ENCODE data around the gene TBCD.

TBCD gene

DNA sequence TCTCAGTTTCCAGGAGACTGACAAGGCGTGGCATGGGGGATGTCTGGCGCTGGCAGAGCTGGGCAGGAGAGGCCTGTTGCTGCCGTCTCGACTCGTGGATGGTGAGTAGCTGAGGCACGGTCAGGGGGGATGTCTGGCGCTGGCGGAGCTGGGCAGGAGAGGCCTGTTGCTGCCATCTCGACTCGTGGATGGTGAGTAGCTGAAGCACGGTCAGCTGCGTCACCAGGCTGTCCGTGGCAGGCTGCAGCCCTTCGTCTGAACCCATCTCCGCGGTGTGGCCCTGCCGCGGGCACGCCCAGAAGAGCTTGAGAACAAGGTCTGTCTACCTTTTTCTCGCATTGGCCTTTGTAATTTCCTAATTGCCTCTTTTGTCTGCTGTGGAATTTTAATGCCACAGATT is 63.0 kb downstream of the TBCD start:
- no peaks in the 10 kb centered on the region for H3K9me3 ChIP-seq (ENCODE audit: insufficient read depth, low read length)
- H3K4me3 ChIP-seq (ENCODE audit: low read length) = no peak overlapping the region
- H4K20me1 ChIP-seq (ENCODE audit: insufficient read depth, low read length) = peaks cover 5% of the 10 kb centered on the region; the same call in 1 of the 2 replicates
- no peak overlapping the region for H2AFZ ChIP-seq (ENCODE audit: low read depth, low read length)
- peaks cover 11% of the 10 kb centered on the region for H3K4me1 ChIP-seq (ENCODE audit: low read length)
- H3K4me2 ChIP-seq (ENCODE audit: low read length) = no peak overlapping the region
- H3K9ac ChIP-seq (ENCODE audit: low read length) = no peak overlapping the region
- H3K79me2 ChIP-seq (ENCODE audit: low read length) = no peaks in the 10 kb centered on the region
- TF ChIP-seq, protein P1, sequence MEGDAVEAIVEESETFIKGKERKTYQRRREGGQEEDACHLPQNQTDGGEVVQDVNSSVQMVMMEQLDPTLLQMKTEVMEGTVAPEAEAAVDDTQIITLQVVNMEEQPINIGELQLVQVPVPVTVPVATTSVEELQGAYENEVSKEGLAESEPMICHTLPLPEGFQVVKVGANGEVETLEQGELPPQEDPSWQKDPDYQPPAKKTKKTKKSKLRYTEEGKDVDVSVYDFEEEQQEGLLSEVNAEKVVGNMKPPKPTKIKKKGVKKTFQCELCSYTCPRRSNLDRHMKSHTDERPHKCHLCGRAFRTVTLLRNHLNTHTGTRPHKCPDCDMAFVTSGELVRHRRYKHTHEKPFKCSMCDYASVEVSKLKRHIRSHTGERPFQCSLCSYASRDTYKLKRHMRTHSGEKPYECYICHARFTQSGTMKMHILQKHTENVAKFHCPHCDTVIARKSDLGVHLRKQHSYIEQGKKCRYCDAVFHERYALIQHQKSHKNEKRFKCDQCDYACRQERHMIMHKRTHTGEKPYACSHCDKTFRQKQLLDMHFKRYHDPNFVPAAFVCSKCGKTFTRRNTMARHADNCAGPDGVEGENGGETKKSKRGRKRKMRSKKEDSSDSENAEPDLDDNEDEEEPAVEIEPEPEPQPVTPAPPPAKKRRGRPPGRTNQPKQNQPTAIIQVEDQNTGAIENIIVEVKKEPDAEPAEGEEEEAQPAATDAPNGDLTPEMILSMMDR (IDR thresholded peaks at IDR 0.05; ENCODE audit: low read depth, low read length) = no peak
- no peak for TF ChIP-seq EZH2phosphoT487 (IDR thresholded peaks at IDR 0.05; ENCODE audit: low read depth)
- H3K36me3 ChIP-seq (replicated peaks; ENCODE audit: low read depth, low read length) = peaks cover 5% of the 10 kb centered on the region
- H3K27ac ChIP-seq (ENCODE audit: low read length) = no peak overlapping the region
- H3K27me3 ChIP-seq (ENCODE audit: low read depth, low read length) = no peaks in the 10 kb centered on the region

DNA sequence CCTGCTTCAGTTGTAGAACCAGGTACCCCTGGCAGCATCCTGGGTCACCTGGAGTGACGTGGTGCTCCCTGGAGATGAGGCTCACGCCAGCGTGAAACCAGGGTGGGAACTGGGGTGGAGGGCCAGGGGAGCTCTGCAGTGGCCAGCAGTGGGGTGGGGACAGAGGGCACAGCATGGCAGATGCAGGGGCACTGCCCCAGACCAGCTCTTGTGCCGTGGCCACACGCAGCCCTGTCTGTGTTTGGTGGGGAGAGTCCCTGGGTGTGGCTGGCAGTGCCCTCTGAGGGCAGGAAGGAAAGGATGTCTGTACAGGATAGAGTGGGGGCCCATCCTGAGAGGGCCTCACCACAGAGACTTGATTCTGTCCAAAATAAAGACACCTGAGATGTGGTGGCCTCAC is 63.5 kb downstream of the TBCD start:
- no peak overlapping the region for H2AFZ ChIP-seq (ENCODE audit: low read depth, low read length)
- no peak overlapping the region for H3K4me3 ChIP-seq (ENCODE audit: low read length)
- TF ChIP-seq EZH2phosphoT487 (IDR thresholded peaks at IDR 0.05; ENCODE audit: low read depth) = no peak
- TF ChIP-seq, protein P1 (IDR thresholded peaks at IDR 0.05; ENCODE audit: low read depth, low read length) = no peak
- no peaks in the 10 kb centered on the region for H3K79me2 ChIP-seq (ENCODE audit: low read length)
- H4K20me1 ChIP-seq (ENCODE audit: insufficient read depth, low read length) = peaks cover 5% of the 10 kb centered on the region; the same call in 1 of the 2 replicates
- H3K27me3 ChIP-seq (ENCODE audit: low read depth, low read length) = no peaks in the 10 kb centered on the region
- no peak overlapping the region for H3K27ac ChIP-seq (ENCODE audit: low read length)
- H3K4me1 ChIP-seq (ENCODE audit: low read length) = peaks cover 11% of the 10 kb centered on the region
- no peak overlapping the region for H3K9ac ChIP-seq (ENCODE audit: low read length)
- no peaks in the 10 kb centered on the region for H3K9me3 ChIP-seq (ENCODE audit: insufficient read depth, low read length)
- no peak overlapping the region for H3K4me2 ChIP-seq (ENCODE audit: low read length)
- H3K36me3 ChIP-seq (replicated peaks; ENCODE audit: low read depth, low read length) = peaks cover 5% of the 10 kb centered on the region

DNA sequence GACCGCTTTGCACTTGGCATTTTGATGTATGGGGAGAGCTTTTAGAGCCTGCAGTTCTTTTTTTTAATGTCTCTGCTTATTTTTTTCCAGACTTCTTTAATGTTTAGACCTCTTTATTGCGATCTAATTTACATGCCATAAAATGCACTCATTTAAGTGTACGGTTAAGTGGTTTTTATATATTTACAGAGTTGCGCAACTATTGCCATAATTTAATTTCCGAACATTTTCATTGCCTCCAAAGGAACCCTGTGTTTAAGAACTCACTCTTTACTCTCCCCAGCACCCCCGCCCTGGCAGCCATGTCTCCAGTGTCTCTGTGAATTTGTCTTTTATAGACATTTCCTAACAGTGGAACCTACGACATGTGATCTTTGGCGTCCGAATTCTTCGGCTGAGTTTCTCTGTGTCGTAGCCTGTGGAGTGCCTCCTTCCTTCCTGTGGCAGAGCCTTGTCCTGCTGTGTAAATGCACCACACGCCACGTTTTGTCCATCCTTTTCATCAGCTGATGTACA is 64.0 kb downstream of the TBCD start:
- H3K27ac ChIP-seq (ENCODE audit: low read length) = no peak overlapping the region
- H3K4me1 ChIP-seq (ENCODE audit: low read length) = peaks cover 11% of the 10 kb centered on the region
- H3K4me3 ChIP-seq (ENCODE audit: low read length) = no peak overlapping the region

DNA sequence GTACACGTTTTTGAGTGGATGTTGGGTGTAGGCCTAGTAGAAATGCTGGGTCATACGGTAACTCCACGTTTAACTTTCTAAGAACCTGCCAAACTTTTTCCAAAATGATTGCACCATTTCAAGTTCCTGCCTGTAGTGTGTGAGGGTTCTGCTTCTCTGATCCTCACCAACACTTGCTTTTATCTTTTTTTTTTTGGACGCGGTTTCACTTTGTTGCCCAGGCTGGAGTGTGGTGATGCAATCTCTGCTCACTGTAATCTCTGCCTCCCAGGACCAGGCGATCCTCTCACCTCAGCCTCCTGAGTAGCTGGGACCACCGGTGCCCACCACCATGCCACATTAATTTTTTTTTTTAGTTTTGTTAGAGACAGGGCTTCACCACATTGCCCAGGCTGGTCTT is 64.5 kb downstream of the TBCD start:
- Histone ChIP-seq H2AFZ (ENCODE audit: low read depth, low read length) (no peak overlapping the region), H3K27me3 (ENCODE audit: low read depth, low read length) (no peaks in the 10 kb centered on the region), H3K9me3 (ENCODE audit: insufficient read depth, low read length) (no peaks in the 10 kb centered on the region), H3K36me3 (replicated peaks; ENCODE audit: low read depth, low read length) (peaks cover 5% of the 10 kb centered on the region), H4K20me1 (ENCODE audit: insufficient read depth, low read length) (peaks cover 5% of the 10 kb centered on the region; the same call in 1 of the 2 replicates), H3K4me2 (ENCODE audit: low read length) (no peak overlapping the region), H3K27ac (ENCODE audit: low read length) (no peak overlapping the region), H3K79me2 (ENCODE audit: low read length) (no peaks in the 10 kb centered on the region), H3K9ac (ENCODE audit: low read length) (no peak overlapping the region), H3K4me1 (ENCODE audit: low read length) (peaks cover 11% of the 10 kb centered on the region), H3K4me3 (ENCODE audit: low read length) (no peak overlapping the region)
- TF ChIP-seq, protein P1 (IDR thresholded peaks at IDR 0.05; ENCODE audit: low read depth, low read length) = no peak
- no peak for TF ChIP-seq EZH2phosphoT487 (IDR thresholded peaks at IDR 0.05; ENCODE audit: low read depth)

More for the DNA sequence above, 64.0 kb downstream of the TBCD start:
- Histone ChIP-seq H2AFZ (ENCODE audit: low read depth, low read length) (no peak overlapping the region), H3K36me3 (replicated peaks; ENCODE audit: low read depth, low read length) (peaks cover 5% of the 10 kb centered on the region), H3K4me2 (ENCODE audit: low read length) (no peak overlapping the region), H3K79me2 (ENCODE audit: low read length) (no peaks in the 10 kb centered on the region), H4K20me1 (ENCODE audit: insufficient read depth, low read length) (peaks cover 5% of the 10 kb centered on the region; the same call in 1 of the 2 replicates), H3K27me3 (ENCODE audit: low read depth, low read length) (no peaks in the 10 kb centered on the region), H3K9ac (ENCODE audit: low read length) (no peak overlapping the region), H3K9me3 (ENCODE audit: insufficient read depth, low read length) (no peaks in the 10 kb centered on the region)
- no peak for TF ChIP-seq EZH2phosphoT487 (IDR thresholded peaks at IDR 0.05; ENCODE audit: low read depth)
- TF ChIP-seq, protein P1 (IDR thresholded peaks at IDR 0.05; ENCODE audit: low read depth, low read length) = no peak

Measured in OCI-LY3 (cell line).